Measurements from ENCODE around the gene TMEM179B.

TMEM179B gene

GRCh38 chr11:62789576-62789975, 2.4 kb downstream of the TMEM179B start:
- in situ Hi-C loops (cut with MboI; ENCODE audit: low sequenced_read_pairs, unreplicated experiment): no loop called here
- no peak for DNase-seq (ENCODE audit: low spot score)
- TF ChIP-seq CTCF (IDR thresholded peaks at IDR 0.05; ENCODE audit: borderline replicate concordance, control extremely low read depth, extremely low read depth, insufficient read depth, missing control alignments): no peak

GRCh38 chr11:62791501-62792201, 4.4 kb downstream of the TMEM179B start, which contains the start of gene TMEM223:
Gene TMEM223, minus strand, starts transcription at chr11:62792006. Its CDS starts 12 bp downstream, at chr11:62791994.
- TF ChIP-seq CTCF (IDR thresholded peaks at IDR 0.05; ENCODE audit: borderline replicate concordance, control extremely low read depth, extremely low read depth, insufficient read depth, missing control alignments): no peak
- DNase-seq (ENCODE audit: low spot score): peak; percentile 93
- in situ Hi-C loops (cut with MboI; ENCODE audit: low sequenced_read_pairs, unreplicated experiment): no loop called here

- in situ Hi-C loops (cut with MboI; ENCODE audit: low sequenced_read_pairs, unreplicated experiment): no loop called here
- no peak for DNase-seq (ENCODE audit: low spot score)
- TF ChIP-seq CTCF (IDR thresholded peaks at IDR 0.05; ENCODE audit: borderline replicate concordance, control extremely low read depth, extremely low read depth, insufficient read depth, missing control alignments): no peak
Observed at GRCh38 chr11:62792202-62792575, 5.0 kb downstream of the TMEM179B start.

GRCh38 chr11:62794201-62794775, 7.1 kb downstream of the TMEM179B start:
- no peak for TF ChIP-seq CTCF (IDR thresholded peaks at IDR 0.05; ENCODE audit: borderline replicate concordance, control extremely low read depth, extremely low read depth, insufficient read depth, missing control alignments)
- in situ Hi-C loops (cut with MboI; ENCODE audit: low sequenced_read_pairs, unreplicated experiment): no loop called here
- no peak for DNase-seq (ENCODE audit: low spot score)

GRCh38 chr11:62796281-62796680, 9.1 kb downstream of the TMEM179B start:
- in situ Hi-C loops (cut with MboI; ENCODE audit: low sequenced_read_pairs, unreplicated experiment): no loop called here
- TF ChIP-seq CTCF (IDR thresholded peaks at IDR 0.05; ENCODE audit: borderline replicate concordance, control extremely low read depth, extremely low read depth, insufficient read depth, missing control alignments): no peak

GRCh38 chr11:62799486-62799885, 12.3 kb downstream of the TMEM179B start:
- DNase-seq (ENCODE audit: low spot score): no peak
- no peak for TF ChIP-seq CTCF (IDR thresholded peaks at IDR 0.05; ENCODE audit: borderline replicate concordance, control extremely low read depth, extremely low read depth, insufficient read depth, missing control alignments)
- in situ Hi-C loops (cut with MboI; ENCODE audit: low sequenced_read_pairs, unreplicated experiment): no loop called here

More at GRCh38 chr11:62796281-62796680, 9.1 kb downstream of the TMEM179B start:
- no peak for DNase-seq (ENCODE audit: low spot score)

Measured in GM13976 (cell line).